ENCODE results near the gene LRP6. TPM values are rescaled to one million over a fixed set of nuclear protein-coding genes. Genes with fewer than 3 reads are reported as not detected.
A peak's percentile ranks its signal among the peaks of the same experiment; 100 is the strongest.
"Not testable (repeated sequence)": the region's sequence is repeated elsewhere in the genome, so short reads cannot be mapped to it uniquely, and the experiment has no call there.

LRP6 gene
- total RNA-seq, 1 experiment from 2014 or later = 72.8 TPM

GRCh38 chr12:12147111-12147510 lies 119.7 kb downstream of the LRP6 start (continued):
- TF ChIP-seq ARID4B (CRISPR knock-in tag; IDR thresholded peaks at IDR 0.05; ENCODE audit: borderline replicate concordance) = no peak
- TF ChIP-seq CDX4 (CRISPR knock-in tag; IDR thresholded peaks at IDR 0.05; ENCODE audit: borderline replicate concordance) = no peak
- no peak for TF ChIP-seq ZBTB21 (CRISPR knock-in tag; IDR thresholded peaks at IDR 0.05; ENCODE audit: borderline replicate concordance)
- no peak for TF ChIP-seq CTCF (IDR thresholded peaks at IDR 0.05)
- TF ChIP-seq MXD4 (CRISPR knock-in tag; IDR thresholded peaks at IDR 0.05; ENCODE audit: borderline replicate concordance) = no peak
- TF ChIP-seq NR2C2 (CRISPR knock-in tag; IDR thresholded peaks at IDR 0.05) = no peak
- no peak for TF ChIP-seq JAZF1 (CRISPR knock-in tag; IDR thresholded peaks at IDR 0.05)
- no peak for TF ChIP-seq ZNF671 (CRISPR knock-in tag; IDR thresholded peaks at IDR 0.05)
- no peak for TF ChIP-seq MLX (CRISPR knock-in tag; IDR thresholded peaks at IDR 0.05)
- TF ChIP-seq TCF7 (CRISPR knock-in tag; IDR thresholded peaks at IDR 0.05; ENCODE audit: low read depth) = no peak
- TF ChIP-seq GTF2I (CRISPR knock-in tag; conservative IDR thresholded peaks at IDR 0.05) = no peak

- peaks cover 33% of the 10 kb centered on the region for H3K36me3 Mint-ChIP-seq
- H3K27ac Mint-ChIP-seq; H3K27me3 Mint-ChIP-seq (ENCODE audit: low read depth); POLR2A ChIA-PET; H3K9me3 Mint-ChIP-seq; CTCF ChIA-PET; ATAC-seq; DNase-seq (ENCODE audit: low spot score); H3K4me3 Mint-ChIP-seq; H3K4me1 Mint-ChIP-seq: not testable (repeated sequence)
Observed at GRCh38 chr12:12144531-12144930, 122.3 kb downstream of the LRP6 start.

GRCh38 chr12:12141000-12141399 lies 125.8 kb downstream of the LRP6 start:
- no peaks in the 10 kb centered on the region for H3K9me3 Mint-ChIP-seq
- H3K36me3 Mint-ChIP-seq = peaks cover 22% of the 10 kb centered on the region
- H3K4me3 Mint-ChIP-seq = no peak overlapping the region
- H3K27ac Mint-ChIP-seq = peak overlapping the region; percentile 12; the same call in 1 of the 2 replicates
- no peak for DNase-seq (ENCODE audit: low spot score)
- no peak for ATAC-seq
- H3K27me3 Mint-ChIP-seq (ENCODE audit: low read depth) = no peaks in the 10 kb centered on the region
- ChIA-PET CTCF (interaction anchor here (0.6 to 0.7 kb wide), 2 partner anchors 23 to 143 kb away, joined by 3 to 4 read pairs; no protein-coding TSS in a partner anchor), POLR2A (no interaction called here)
- peaks cover 5% of the 10 kb centered on the region for H3K4me1 Mint-ChIP-seq
- TF ChIP-seq TEAD4 (CRISPR knock-in tag; IDR thresholded peaks at IDR 0.05) (no peak), SMAD4 (CRISPR knock-in tag; IDR thresholded peaks at IDR 0.05) (no peak), RORB (CRISPR knock-in tag; IDR thresholded peaks at IDR 0.05) (no peak), ESRRA (CRISPR knock-in tag; IDR thresholded peaks at IDR 0.05; ENCODE audit: borderline replicate concordance) (no peak), MAX (CRISPR knock-in tag; IDR thresholded peaks at IDR 0.05) (no peak), STAT6 (CRISPR knock-in tag; conservative IDR thresholded peaks at IDR 0.05; ENCODE audit: low read depth) (no peak), JUN (CRISPR knock-in tag; IDR thresholded peaks at IDR 0.05) (no peak), ATF3 (CRISPR knock-in tag; conservative IDR thresholded peaks at IDR 0.05) (no peak), ZNF425 (CRISPR knock-in tag; conservative IDR thresholded peaks at IDR 0.05) (no peak), CDX4 (CRISPR knock-in tag; IDR thresholded peaks at IDR 0.05; ENCODE audit: borderline replicate concordance) (no peak)

All from WTC11 (cell line).